Activated naive CD8-positive, alpha-beta T cell (primary cell): ENCODE data around the gene TRMO.

ENCODE experiments used
- H3K27ac Mint-ChIP-seq: one replicate; pipeline ENCODE4 v1.8.0; 2021; ENCODE audit warnings: mixed read lengths
- H3K27me3 Mint-ChIP-seq: one replicate; pipeline ENCODE4 v1.8.0; 2021; ENCODE audit warnings: mixed read lengths
- H3K36me3 Mint-ChIP-seq: one replicate; pipeline ENCODE4 v1.8.0; 2021; ENCODE audit warnings: mixed read lengths
- H3K4me1 Mint-ChIP-seq: one replicate; pipeline ENCODE4 v1.8.0; 2021; ENCODE audit warnings: low read depth, mixed read lengths
- H3K4me3 Mint-ChIP-seq: one replicate; pipeline ENCODE4 v1.8.0; 2021; ENCODE audit warnings: mild to moderate bottlenecking, mixed read lengths
- H3K9me3 Mint-ChIP-seq: one replicate; pipeline ENCODE4 v1.8.0; 2021; ENCODE audit warnings: low read depth, mixed read lengths

The TRMO gene

DNA sequence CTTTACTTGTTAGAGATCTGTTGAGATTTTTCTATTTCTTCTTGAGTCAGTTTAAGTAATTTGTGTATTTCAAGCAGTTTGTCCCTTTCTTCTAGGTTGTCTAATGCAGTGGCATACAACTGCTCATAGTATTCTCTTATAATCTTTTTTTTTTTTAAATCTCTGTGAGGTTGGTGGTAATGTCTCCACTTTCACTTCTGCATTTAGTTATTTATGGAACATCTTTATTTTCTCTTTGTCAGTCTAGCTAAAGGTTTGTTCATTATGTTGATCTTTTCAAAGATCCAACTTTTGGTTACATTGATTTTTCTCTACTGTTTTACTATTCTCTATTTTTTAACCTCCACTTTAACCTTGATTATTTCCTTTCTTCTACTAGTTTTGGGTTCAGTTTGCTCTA, 55.5 kb downstream of the TRMO start:
- H3K27me3 Mint-ChIP-seq, result peaks cover 29% of the 10 kb centered on the region
- peaks cover 24% of the 10 kb centered on the region for H3K9me3 Mint-ChIP-seq
- no peaks in the 10 kb centered on the region for H3K4me1 Mint-ChIP-seq

DNA sequence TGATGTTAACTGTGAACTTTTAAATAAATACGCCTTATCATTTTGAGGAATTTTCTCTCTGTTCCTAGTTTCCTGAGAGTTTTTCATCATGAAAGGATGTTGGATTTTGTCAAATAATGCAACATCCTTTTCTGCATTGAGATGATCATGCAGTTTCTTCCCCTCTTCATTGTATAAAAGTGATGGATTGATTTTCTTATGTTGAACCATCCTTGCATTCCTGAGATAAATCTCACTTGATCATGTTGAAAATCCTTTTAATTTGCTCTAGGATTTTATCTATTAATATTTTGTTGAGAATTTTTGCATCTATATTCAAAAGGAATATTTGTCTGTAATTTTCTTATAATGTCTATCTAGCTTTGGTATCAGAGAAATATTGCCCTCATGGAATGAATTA, 56.0 kb downstream of the TRMO start:
- Mint-ChIP-seq H3K9me3 (peaks cover 24% of the 10 kb centered on the region), H3K4me3 (no peak overlapping the region), H3K27ac (no peak overlapping the region), H3K4me1 (no peaks in the 10 kb centered on the region), H3K36me3 (peaks cover 29% of the 10 kb centered on the region), H3K27me3 (peaks cover 32% of the 10 kb centered on the region)

More for the DNA sequence above, 55.5 kb downstream of the TRMO start:
- H3K36me3 Mint-ChIP-seq, result peaks cover 32% of the 10 kb centered on the region
- no peak overlapping the region for H3K4me3 Mint-ChIP-seq
- H3K27ac Mint-ChIP-seq, result no peak overlapping the region

DNA sequence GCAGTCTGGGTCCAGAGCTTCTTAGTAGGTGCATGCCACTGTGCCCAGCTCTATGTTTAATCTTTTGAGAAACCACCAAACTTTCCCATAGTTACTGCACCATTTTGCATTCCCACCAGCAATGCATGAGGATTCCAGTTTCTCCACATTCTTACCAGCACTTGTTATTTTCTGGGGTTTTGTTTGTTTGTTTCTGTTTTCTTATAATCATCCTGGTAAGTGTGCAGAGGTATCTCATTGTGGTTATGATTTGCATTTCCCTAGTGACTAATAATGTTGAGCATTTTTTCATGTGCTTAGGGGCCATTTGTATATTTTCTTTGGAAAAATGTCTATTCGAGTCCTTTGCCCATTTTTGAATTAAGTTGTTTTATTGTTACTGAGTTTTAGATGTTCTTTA, 57.9 kb downstream of the TRMO start:
- no peaks in the 10 kb centered on the region for H3K4me1 Mint-ChIP-seq
- peaks cover 26% of the 10 kb centered on the region for H3K36me3 Mint-ChIP-seq
- no peak overlapping the region for H3K27ac Mint-ChIP-seq

DNA sequence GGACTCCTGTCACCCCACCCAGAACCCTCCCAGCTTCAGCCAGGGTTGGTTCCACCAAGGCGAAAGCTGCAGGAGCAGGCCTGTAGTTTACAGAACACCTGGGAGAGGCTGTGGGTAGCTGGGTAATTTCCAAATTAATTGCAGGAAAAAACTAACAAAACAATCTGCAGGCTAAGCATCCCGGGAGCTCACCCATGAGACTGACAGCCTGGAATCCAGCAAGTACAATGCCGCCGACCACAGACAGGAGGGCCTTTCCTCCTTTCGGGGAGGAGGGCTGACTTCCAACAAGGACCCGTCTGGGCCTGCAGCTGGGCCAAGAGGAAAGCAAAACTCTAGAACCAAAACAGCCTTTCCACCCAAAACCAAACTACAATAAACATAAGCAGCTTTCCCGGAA, 59.0 kb downstream of the TRMO start:
- peaks cover 24% of the 10 kb centered on the region for H3K9me3 Mint-ChIP-seq
- peaks cover 50% of the 10 kb centered on the region for H3K27me3 Mint-ChIP-seq
- peaks cover 23% of the 10 kb centered on the region for H3K36me3 Mint-ChIP-seq
- H3K4me1 Mint-ChIP-seq, result peaks cover 2% of the 10 kb centered on the region
- no peak overlapping the region for H3K4me3 Mint-ChIP-seq
- H3K27ac Mint-ChIP-seq, result no peak overlapping the region

More for the DNA sequence above, 57.9 kb downstream of the TRMO start:
- peaks cover 45% of the 10 kb centered on the region for H3K27me3 Mint-ChIP-seq
- H3K4me3 Mint-ChIP-seq, result no peak overlapping the region
- peaks cover 24% of the 10 kb centered on the region for H3K9me3 Mint-ChIP-seq

DNA sequence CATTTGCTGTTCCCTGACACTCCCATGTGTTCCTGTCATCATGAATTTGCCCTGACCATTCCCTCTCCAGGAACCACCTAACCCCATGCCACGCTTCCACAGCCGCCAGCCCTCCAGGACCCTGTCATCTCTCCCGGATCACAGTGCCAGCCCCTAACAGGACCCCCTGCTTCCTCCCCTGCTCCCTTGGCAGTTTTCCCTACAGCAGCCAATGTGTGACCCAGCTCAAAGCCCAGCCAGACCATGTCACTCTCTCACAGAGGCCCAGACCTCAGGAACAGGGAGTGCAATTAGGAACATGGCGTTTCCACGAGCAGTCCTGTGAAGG, 61.2 kb downstream of the TRMO start:
- no peak overlapping the region for H3K4me3 Mint-ChIP-seq
- H3K9me3 Mint-ChIP-seq, result peaks cover 14% of the 10 kb centered on the region
- peaks cover 61% of the 10 kb centered on the region for H3K27me3 Mint-ChIP-seq
- peaks cover 12% of the 10 kb centered on the region for H3K4me1 Mint-ChIP-seq
- H3K36me3 Mint-ChIP-seq, result peaks cover 17% of the 10 kb centered on the region
- H3K27ac Mint-ChIP-seq, result no peak overlapping the region

DNA sequence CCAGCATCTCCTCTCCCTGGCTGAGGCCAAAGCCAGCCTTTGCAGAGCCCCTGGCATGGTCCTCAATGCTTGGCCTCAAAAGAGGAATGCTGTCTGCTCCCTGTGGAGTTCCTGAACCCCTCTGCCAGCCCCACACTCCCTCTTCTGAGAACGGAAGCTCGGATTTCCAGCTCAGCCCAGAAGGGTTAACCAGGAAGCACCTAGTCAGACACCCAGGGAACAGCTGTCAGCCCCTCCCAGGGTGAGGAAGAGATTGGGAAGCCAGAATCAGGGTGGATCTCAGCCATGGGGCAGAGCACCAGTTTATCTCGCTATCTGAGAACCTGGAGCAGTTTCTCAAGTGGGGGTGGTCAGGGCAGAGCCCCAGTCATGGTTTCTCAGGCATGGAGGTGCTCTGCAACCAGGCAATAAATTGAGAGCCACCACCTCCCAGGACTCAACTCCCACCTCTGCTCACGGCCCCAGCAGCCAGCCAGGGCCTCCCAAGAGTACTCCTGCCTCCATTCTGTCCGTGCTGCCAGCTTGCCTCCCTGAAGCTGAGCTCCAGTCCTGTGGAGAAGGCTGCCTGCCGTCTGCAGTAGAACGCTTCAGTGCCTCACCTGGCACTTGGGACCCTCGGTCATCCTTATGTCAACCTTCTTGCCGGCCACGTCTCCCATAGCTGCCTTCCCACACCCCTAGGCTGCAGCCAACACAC, 61.7 kb downstream of the TRMO start:
- no peak overlapping the region for H3K27ac Mint-ChIP-seq
- peaks cover 12% of the 10 kb centered on the region for H3K36me3 Mint-ChIP-seq
- H3K4me3 Mint-ChIP-seq, result no peak overlapping the region
- H3K27me3 Mint-ChIP-seq, result peaks cover 61% of the 10 kb centered on the region
- H3K4me1 Mint-ChIP-seq, result peaks cover 12% of the 10 kb centered on the region
- peaks cover 9% of the 10 kb centered on the region for H3K9me3 Mint-ChIP-seq

DNA sequence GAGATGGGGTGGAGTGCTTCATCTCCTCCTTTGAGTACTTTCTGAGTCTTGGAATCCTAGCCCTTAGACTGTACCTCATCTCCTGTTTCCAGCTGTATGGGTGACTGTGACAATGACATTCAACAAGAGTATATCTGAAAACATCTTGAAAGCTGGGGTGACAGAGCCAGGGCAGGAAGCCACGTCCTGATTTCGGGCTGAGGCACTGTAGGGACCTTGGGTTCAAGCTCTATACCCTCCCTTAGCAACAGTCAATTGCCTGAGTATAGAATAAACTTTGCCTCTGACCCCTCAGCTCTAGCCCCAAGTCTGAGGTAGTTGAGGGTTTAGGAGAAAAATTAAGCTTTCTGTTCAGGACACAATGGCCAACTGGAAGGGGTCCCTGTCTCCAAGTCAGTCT, 63.0 kb downstream of the TRMO start:
- Mint-ChIP-seq H3K4me3 (no peak overlapping the region), H3K27ac (no peak overlapping the region), H3K27me3 (peaks cover 57% of the 10 kb centered on the region), H3K9me3 (no peaks in the 10 kb centered on the region), H3K36me3 (peaks cover 3% of the 10 kb centered on the region), H3K4me1 (peaks cover 14% of the 10 kb centered on the region)

DNA sequence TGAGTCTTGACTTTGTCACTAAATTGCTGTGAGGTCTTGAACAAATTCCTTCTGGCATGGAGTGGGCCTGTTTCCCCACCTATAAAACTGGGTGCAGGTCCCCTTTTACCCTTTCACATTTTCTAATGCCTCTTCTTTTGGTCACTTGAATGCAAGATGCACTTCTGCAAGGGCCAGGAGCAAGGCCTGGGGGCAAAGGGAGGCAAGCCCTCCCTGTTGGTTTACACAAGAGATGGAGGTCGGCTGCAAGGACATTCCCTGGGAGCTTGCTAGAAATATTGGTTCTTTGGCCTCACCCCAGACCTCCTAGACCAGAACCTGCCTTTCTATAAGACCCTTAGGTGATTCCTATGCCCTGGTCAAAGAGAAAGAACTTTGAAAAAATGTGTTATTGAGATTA, 63.5 kb downstream of the TRMO start:
- Mint-ChIP-seq H3K36me3 (no peaks in the 10 kb centered on the region), H3K27ac (no peak overlapping the region), H3K4me3 (no peak overlapping the region), H3K4me1 (peaks cover 17% of the 10 kb centered on the region), H3K9me3 (no peaks in the 10 kb centered on the region), H3K27me3 (peaks cover 54% of the 10 kb centered on the region)

DNA sequence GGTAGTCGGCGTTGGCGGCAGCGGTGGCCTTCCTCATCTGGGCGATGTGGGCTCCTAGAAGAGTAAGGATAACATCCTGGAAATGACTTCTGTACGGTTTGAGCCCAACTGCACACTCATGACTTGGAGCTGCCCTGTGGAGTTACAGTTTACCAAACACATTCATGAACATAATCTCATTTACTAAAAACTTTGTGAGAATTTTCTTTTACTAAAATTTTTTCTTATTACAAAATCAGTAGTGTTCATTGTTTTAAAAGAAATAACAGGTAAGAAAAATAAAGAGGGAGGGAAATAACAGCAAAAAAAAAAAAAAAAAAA, 63.9 kb downstream of the TRMO start:
- peaks cover 17% of the 10 kb centered on the region for H3K4me1 Mint-ChIP-seq
- H3K27ac Mint-ChIP-seq, result no peak overlapping the region
- no peaks in the 10 kb centered on the region for H3K36me3 Mint-ChIP-seq
- no peaks in the 10 kb centered on the region for H3K9me3 Mint-ChIP-seq
- H3K27me3 Mint-ChIP-seq, result peaks cover 54% of the 10 kb centered on the region
- peak overlapping the region; percentile 35 for H3K4me3 Mint-ChIP-seq

DNA sequence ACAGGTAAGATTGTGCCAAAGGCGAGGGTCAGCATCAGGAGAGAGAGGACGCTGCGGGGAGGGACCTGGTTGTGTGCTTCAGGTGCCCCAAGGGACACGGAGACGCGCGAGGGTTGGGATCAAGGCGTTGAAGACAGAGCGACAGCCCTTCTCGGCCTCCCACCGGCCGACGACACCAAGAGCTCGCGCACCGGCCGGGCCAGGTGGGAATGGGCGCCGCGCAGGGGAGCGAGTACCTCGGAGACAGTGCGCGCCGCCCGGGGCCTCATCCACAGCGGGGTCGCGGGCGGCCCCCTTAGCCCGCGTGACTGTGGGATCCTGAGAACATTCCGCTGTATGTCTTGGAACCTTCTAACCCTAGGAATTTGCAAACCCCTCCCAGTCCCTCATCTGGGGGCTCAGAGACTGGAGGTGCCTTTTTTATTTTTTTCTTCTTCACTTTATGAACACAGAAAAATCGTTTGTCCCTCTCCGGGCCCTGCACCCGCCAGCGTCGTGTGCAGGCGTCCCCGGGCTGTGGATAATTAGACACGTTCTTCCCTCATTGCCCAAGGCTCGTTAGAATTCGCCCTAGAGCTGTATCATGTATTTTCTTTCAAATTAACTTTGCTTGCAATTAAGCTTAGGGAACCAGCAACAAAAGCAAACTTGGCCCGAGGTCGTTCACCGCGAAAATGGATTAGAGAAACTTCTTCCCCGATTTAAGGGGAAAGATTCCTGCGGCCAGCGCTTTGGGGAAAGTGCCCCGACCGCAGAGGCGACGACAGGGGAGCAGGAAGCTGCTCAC, 64.5 kb downstream of the TRMO start:
- Mint-ChIP-seq H3K27me3 (peaks cover 54% of the 10 kb centered on the region), H3K27ac (no peak overlapping the region), H3K36me3 (no peaks in the 10 kb centered on the region), H3K4me1 (peaks cover 17% of the 10 kb centered on the region), H3K4me3 (peak overlapping the region; percentile 46), H3K9me3 (no peaks in the 10 kb centered on the region)

DNA sequence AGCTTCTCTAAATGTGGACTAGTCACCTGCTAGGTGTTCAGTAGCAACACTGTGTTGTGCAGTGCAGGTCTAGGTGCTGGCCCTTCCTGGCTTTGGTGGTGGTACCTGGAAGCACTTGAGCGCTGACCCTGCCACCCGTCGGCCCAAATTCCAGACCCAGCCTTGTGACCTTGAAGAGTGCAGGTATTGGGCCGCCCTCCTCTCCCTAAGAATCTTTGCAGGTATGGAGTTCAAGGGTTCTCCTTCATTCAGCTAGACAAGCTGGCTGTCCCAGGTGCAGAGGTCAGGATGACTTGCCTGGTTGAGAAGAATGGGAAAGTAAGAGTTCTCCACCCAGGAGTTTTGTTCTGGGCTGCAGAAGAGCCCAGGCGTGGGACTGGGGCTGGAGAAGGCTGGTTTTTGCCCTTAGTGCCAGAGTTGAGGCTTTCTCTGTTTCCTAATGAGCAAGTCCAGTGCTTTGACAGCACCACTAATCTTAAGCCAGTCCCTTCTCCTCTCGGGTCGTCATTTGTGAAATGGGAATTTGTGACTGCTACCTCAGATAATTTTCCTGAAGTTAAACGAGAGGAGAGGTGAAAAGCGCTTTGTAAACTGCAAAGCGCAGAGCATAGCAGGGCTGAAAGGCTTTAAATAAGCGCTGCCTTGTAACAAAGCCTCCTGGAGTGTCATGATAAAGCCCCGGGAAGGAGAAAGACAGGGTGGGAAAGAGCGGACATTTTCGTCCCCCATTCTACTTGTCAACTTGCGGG, 65.3 kb downstream of the TRMO start:
- Mint-ChIP-seq H3K9me3 (no peaks in the 10 kb centered on the region), H3K4me3 (peak overlapping the region; percentile 46), H3K36me3 (no peaks in the 10 kb centered on the region), H3K27ac (no peak overlapping the region), H3K27me3 (peaks cover 51% of the 10 kb centered on the region), H3K4me1 (peaks cover 21% of the 10 kb centered on the region)

DNA sequence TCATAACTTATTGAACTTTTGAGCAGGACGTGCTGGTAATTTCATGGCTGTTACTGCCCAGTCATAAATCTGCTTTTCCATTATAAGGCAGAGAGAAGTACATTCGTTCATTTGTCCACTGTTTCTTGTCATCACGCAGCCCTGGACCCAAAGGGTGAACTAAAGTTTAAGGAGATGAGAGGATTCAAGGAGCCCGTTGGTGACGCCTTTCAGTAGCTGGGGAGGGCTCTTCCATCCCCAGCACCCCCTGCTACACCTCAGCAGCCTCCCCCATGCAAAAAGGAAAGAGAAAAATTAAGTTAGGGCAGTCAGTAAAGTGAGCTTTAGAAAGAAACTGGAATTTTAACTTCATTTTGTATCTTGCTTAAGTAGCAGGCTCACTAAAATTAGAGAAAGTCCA, 66.4 kb downstream of the TRMO start:
- H3K4me3 Mint-ChIP-seq, result peak overlapping the region; percentile 10

DNA sequence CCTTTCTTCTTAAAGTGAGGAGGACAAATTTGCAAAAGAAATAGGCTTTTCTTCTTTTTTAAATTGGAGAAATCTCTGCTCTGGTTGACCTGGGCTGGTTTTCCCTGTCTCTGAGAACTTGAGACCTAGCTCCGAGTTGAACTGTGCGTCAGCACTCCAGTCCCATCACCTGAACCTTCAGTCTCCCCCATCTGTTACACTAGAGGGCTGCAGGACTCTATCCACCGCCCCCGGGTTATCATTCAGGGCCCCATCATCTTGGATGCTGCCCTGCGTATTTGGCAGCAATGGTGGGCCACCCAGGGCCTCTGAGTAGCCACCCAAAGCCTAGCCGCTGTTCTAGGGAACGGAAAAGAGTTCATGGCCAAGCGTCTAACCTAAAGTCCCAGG, 66.8 kb downstream of the TRMO start:
- H3K4me3 Mint-ChIP-seq, result peak overlapping the region; percentile 35

More for the DNA sequence above, 66.4 kb downstream of the TRMO start:
- Mint-ChIP-seq H3K36me3 (no peaks in the 10 kb centered on the region), H3K27ac (no peak overlapping the region), H3K27me3 (peaks cover 46% of the 10 kb centered on the region), H3K4me1 (peaks cover 21% of the 10 kb centered on the region), H3K9me3 (no peaks in the 10 kb centered on the region)

DNA sequence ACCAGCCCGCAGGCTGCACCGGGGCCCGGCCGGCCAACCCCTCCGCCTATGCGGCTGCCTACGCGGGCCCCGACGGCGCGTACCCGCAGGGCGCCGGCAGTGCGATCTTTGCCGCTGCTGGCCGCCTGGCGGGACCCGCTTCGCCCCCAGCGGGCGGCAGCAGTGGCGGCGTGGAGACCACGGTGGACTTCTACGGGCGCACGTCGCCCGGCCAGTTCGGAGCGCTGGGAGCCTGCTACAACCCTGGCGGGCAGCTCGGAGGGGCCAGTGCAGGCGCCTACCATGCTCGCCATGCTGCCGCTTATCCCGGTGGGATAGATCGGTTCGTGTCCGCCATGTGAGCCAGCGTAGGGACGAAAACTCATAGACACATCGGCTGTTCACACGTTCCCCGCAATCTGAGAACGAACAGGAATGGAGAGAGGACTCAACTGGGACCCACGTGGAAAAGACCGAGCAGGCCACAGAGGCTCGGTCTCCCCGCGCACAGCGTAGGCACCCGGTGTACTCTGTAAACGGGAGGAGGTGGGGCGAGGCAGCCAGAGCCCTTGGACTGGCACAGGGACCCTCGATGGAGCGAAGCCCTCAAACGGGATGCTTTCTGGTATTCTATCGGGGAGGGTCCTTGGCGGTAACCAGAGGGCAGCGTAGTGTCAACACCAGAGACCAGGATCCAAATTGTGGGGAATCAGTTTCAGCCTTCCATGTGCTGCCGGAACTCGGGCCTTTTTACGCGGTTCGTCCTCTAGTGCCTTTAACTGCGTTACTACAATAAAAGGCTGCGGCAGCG, 67.4 kb downstream of the TRMO start:
- Mint-ChIP-seq H3K27me3 (peaks cover 47% of the 10 kb centered on the region), H3K27ac (no peak overlapping the region), H3K36me3 (no peaks in the 10 kb centered on the region), H3K4me3 (peak overlapping the region; percentile 35), H3K4me1 (peaks cover 24% of the 10 kb centered on the region), H3K9me3 (no peaks in the 10 kb centered on the region)

More for the DNA sequence above, 66.8 kb downstream of the TRMO start:
- Mint-ChIP-seq H3K4me1 (peaks cover 21% of the 10 kb centered on the region), H3K9me3 (no peaks in the 10 kb centered on the region), H3K36me3 (no peaks in the 10 kb centered on the region), H3K27ac (no peak overlapping the region), H3K27me3 (peaks cover 46% of the 10 kb centered on the region)
